ENCODE data around the gene PSMF1. TPM values are rescaled to one million over a fixed set of nuclear protein-coding genes. Genes with fewer than 3 reads are reported as not detected.

The PSMF1 gene
- total and polyA plus RNA-seq, 2 of the 13 experiments (the other 11 are each of a cell fraction or from before 2014, with no cell fraction given): 82.5 to 86.0 TPM

DNA sequence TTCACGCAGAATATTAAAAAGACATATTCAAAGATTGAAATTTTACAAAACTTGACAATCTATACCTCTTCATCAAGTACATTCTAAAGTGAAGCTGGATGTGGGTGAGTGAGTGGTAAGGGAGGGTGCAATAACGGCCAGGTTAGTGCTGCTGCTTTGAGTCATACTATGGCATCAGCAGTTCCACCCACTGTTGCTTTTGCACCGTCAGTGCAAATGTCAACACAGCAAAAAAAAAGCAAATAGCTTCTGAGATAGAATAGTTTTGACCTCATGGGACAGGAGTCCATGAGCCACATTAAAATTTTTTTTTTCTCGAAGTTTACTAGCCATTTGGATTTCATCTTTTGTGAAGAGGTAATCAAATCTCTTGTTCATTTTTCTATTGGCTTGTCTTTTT lies 31.8 kb downstream of the PSMF1 start (continued):
- TF ChIP-seq ADNP (CRISPR knock-in tag; IDR thresholded peaks at IDR 0.05) (no peak), CENPX (CRISPR knock-in tag; IDR thresholded peaks at IDR 0.05) (no peak), MED13 (CRISPR knock-in tag; IDR thresholded peaks at IDR 0.05) (no peak), ZNF773 (CRISPR knock-in tag; IDR thresholded peaks at IDR 0.05; ENCODE audit: borderline replicate concordance) (no peak), CREB1 (IDR thresholded peaks at IDR 0.05) (peak; percentile 35; the same call in 1 of the 2 replicates), CREB1 (CRISPR knock-in tag; IDR thresholded peaks at IDR 0.05) (no peak), ZNF326 (CRISPR knock-in tag; IDR thresholded peaks at IDR 0.05; ENCODE audit: borderline replicate concordance) (no peak), ZNF703 (CRISPR knock-in tag; IDR thresholded peaks at IDR 0.05; ENCODE audit: borderline replicate concordance) (no peak), NFKBIZ (CRISPR knock-in tag; IDR thresholded peaks at IDR 0.05) (no peak), ZNF296 (CRISPR knock-in tag; conservative IDR thresholded peaks at IDR 0.05) (no peak), FOSL2 (CRISPR knock-in tag; IDR thresholded peaks at IDR 0.05) (peak; percentile 88), ZNF644 (CRISPR knock-in tag; IDR thresholded peaks at IDR 0.05; ENCODE audit: low read depth) (0 out of 2 replicates have a peak, but pooled peaks have one; percentile 19), HMGA1 (CRISPR knock-in tag; conservative IDR thresholded peaks at IDR 0.05) (no peak), GATAD2A (CRISPR knock-in tag; IDR thresholded peaks at IDR 0.05) (peak; percentile 50), RFX3 (CRISPR knock-in tag; IDR thresholded peaks at IDR 0.05) (no peak), ATRX (CRISPR knock-in tag; IDR thresholded peaks at IDR 0.05; ENCODE audit: borderline replicate concordance) (no peak)
- TF ChIP-seq, protein P1, sequence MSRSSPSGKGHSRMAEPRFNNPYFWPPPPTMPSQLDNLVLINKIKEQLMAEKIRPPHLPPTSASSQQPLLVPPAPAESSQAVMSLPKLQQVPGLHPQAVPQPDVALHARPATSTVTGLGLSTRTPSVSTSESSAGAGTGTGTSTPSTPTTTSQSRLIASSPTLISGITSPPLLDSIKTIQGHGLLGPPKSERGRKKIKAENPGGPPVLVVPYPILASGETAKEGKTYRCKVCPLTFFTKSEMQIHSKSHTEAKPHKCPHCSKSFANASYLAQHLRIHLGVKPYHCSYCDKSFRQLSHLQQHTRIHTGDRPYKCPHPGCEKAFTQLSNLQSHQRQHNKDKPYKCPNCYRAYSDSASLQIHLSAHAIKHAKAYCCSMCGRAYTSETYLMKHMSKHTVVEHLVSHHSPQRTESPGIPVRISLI (CRISPR knock-in tag; IDR thresholded peaks at IDR 0.05; ENCODE audit: borderline replicate concordance): peak; percentile 86
- TF ChIP-seq, protein P2, sequence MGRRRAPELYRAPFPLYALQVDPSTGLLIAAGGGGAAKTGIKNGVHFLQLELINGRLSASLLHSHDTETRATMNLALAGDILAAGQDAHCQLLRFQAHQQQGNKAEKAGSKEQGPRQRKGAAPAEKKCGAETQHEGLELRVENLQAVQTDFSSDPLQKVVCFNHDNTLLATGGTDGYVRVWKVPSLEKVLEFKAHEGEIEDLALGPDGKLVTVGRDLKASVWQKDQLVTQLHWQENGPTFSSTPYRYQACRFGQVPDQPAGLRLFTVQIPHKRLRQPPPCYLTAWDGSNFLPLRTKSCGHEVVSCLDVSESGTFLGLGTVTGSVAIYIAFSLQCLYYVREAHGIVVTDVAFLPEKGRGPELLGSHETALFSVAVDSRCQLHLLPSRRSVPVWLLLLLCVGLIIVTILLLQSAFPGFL (CRISPR knock-in tag; IDR thresholded peaks at IDR 0.05): no peak
- TF ChIP-seq, protein P3, sequence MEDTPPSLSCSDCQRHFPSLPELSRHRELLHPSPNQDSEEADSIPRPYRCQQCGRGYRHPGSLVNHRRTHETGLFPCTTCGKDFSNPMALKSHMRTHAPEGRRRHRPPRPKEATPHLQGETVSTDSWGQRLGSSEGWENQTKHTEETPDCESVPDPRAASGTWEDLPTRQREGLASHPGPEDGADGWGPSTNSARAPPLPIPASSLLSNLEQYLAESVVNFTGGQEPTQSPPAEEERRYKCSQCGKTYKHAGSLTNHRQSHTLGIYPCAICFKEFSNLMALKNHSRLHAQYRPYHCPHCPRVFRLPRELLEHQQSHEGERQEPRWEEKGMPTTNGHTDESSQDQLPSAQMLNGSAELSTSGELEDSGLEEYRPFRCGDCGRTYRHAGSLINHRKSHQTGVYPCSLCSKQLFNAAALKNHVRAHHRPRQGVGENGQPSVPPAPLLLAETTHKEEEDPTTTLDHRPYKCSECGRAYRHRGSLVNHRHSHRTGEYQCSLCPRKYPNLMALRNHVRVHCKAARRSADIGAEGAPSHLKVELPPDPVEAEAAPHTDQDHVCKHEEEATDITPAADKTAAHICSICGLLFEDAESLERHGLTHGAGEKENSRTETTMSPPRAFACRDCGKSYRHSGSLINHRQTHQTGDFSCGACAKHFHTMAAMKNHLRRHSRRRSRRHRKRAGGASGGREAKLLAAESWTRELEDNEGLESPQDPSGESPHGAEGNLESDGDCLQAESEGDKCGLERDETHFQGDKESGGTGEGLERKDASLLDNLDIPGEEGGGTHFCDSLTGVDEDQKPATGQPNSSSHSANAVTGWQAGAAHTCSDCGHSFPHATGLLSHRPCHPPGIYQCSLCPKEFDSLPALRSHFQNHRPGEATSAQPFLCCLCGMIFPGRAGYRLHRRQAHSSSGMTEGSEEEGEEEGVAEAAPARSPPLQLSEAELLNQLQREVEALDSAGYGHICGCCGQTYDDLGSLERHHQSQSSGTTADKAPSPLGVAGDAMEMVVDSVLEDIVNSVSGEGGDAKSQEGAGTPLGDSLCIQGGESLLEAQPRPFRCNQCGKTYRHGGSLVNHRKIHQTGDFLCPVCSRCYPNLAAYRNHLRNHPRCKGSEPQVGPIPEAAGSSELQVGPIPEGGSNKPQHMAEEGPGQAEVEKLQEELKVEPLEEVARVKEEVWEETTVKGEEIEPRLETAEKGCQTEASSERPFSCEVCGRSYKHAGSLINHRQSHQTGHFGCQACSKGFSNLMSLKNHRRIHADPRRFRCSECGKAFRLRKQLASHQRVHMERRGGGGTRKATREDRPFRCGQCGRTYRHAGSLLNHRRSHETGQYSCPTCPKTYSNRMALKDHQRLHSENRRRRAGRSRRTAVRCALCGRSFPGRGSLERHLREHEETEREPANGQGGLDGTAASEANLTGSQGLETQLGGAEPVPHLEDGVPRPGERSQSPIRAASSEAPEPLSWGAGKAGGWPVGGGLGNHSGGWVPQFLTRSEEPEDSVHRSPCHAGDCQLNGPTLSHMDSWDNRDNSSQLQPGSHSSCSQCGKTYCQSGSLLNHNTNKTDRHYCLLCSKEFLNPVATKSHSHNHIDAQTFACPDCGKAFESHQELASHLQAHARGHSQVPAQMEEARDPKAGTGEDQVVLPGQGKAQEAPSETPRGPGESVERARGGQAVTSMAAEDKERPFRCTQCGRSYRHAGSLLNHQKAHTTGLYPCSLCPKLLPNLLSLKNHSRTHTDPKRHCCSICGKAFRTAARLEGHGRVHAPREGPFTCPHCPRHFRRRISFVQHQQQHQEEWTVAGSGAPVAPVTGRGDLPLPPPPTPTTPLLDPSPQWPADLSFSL (CRISPR knock-in tag; IDR thresholded peaks at IDR 0.05): no peak
- TF ChIP-seq, protein P4, sequence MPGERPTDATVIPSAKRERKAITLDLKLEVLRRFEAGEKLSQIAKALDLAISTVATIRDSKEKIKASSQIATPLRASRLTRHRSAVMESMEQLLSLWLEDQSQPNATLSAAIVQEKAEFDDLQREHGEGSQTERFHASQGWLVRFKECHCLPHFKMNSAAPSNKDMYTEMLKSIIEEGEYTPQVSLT (CRISPR knock-in tag; IDR thresholded peaks at IDR 0.05; ENCODE audit: borderline replicate concordance, low read depth): no peak
- TF ChIP-seq, protein P5, sequence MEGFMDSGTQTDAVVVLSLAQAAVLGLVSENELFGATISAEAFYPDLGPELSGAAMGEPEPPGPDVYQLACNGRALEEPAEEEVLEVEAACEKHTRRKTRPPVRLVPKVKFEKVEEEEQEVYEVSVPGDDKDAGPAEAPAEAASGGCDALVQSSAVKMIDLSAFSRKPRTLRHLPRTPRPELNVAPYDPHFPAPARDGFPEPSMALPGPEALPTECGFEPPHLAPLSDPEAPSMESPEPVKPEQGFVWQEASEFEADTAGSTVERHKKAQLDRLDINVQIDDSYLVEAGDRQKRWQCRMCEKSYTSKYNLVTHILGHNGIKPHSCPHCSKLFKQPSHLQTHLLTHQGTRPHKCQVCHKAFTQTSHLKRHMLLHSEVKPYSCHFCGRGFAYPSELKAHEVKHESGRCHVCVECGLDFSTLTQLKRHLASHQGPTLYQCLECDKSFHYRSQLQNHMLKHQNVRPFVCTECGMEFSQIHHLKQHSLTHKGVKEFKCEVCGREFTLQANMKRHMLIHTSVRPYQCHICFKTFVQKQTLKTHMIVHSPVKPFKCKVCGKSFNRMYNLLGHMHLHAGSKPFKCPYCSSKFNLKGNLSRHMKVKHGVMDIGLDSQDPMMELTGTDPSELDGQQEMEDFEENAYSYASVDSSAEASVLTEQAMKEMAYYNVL (CRISPR knock-in tag; IDR thresholded peaks at IDR 0.05; ENCODE audit: borderline replicate concordance): no peak
